Germinal center (tissue), 1 donor: Measurements from ENCODE around the gene CGB7.

Experiments used
- DNase-seq: peaks from one replicate; pipeline ENCODE4 v3.0.0; 2012; ENCODE audit warnings: mixed read lengths, low spot score

The CGB7 gene

GRCh38 chr19:49016067-49016839 is 41.3 kb downstream of the CGB7 start:
- DNase-seq = no peak

DNA sequence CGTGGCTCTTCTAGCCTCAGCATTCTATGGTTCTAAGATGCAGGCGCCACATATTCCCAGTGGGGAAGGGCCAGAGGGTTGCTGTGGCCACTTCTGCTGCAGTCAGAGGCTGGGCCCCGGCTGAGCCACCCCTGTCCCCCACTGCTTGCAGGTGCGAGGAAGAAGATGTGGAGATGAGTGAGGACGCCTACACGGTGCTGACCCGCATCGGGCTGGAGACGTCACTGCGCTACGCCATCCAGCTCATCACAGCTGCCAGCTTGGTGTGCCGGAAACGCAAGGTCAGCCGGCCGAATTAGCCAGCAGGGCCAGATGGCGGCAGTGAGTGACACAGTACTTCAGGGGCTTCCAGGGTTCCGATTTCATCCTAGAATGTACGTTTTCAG is 42.7 kb downstream of the CGB7 start:
- DNase-seq = no peak

GRCh38 chr19:49014123-49014869 is 43.3 kb downstream of the CGB7 start:
- DNase-seq = no peak

- DNase-seq = no peak
Observed at GRCh38 chr19:49011194-49011593, 46.4 kb downstream of the CGB7 start.

DNA sequence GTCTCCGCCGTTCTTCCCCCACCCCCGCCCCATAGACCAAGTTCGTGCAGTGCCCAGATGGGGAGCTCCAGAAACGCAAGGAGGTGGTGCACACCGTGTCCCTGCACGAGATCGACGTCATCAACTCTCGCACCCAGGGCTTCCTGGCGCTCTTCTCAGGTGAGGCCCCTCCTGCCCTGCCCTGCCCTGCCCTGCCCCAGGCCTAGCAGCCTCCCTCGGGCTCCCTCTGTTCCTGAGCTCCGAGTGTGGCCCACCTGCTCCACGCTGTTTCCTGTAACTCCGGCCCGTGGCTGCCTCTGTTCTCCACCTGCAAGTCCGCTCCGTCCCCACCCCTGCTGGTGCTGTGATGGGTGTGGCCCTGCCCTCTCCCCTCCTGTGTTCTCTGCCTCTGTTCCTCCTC is 47.1 kb downstream of the CGB7 start:
- no peak for DNase-seq

DNA sequence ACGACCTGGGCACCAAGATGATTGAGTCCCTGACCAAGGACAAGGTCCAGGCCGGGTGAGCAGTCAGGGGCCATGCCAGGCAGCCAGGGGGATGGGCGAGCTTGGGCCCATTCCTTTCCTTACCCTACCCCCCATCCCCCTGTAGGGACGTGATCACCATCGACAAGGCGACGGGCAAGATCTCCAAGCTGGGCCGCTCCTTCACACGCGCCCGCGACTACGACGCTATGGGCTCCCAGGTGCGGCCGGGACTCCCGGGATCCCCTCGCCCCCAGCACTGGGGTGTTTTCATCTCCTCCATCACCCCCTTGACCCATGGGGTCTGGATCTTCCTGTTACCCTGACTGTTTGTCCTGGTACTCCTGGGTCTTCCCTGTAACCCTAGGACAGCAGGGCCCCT is 47.7 kb downstream of the CGB7 start:
- DNase-seq = no peak

DNA sequence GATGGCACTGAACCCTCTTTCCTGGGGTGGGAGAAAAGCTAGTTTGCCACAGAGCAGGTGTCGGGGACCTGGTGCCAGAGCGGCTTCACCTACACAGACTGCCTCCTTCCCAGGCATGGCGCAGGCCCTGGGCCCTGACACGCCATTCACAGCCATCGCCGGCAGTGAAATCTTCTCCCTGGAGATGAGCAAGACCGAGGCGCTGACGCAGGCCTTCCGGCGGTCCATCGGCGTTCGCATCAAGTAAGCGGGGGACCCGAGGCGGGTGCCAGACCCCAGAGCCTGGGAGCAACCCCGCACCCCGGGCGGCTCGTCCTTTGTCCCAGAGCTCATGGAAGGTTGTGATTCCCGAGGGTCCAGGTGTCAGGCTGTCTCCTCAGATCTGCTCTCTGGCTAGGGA is 50.6 kb downstream of the CGB7 start:
- no peak for DNase-seq

DNA sequence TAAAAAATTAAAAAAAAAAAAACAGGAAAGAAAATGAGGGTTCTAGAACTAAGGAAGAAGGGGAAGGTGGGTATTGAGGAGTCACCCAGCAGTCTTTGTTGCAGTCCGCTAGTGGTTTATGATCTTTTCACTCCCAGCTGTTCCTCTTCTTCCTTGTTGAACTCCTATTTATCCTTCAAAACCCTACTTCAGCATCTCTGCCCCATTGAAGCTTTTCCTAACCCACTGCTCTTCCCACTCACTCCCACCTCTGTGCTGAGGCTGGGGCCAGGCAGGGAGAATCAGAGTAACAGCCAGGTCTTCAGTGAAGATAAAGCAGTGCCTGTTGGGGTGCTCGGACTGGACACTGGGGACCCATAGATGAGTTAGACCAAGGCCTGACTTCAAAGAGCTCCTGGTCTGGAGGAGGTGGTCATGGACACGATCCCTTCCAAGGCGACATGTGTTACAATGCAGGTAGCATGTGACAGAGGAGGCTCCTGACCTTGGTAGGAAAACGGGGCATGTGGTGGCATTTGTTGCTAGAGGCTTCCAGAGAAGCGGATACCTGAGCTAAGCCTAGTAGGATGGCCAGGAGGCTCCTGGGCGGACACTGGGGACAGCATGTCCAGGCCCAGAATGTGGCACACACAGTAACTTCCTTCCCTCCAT is 52.5 kb downstream of the CGB7 start:
- no peak for DNase-seq
